Neural progenitor cell (in vitro differentiated cells): ENCODE measurements around the gene ELMO1. TPM values are rescaled to one million over a fixed set of nuclear protein-coding genes. Genes with fewer than 3 reads are reported as not detected.

Experiments used
- DNase-seq: peaks from one replicate; pipeline ENCODE4 v3.0.0-alpha.2; 2016; ENCODE audit warnings: low spot score
- H2AFZ ChIP-seq: fragments of 200-600 bp; sonication (generic); replicated peaks from 2 replicates; pipeline ENCODE4 v1.6.1; 2016; ENCODE audit warnings: antibody characterized with exemption
- H3F3A ChIP-seq: fragments of 200-600 bp; sonication (generic); 2 replicates; pipeline ENCODE4 v1.6.1; 2016; ENCODE audit warnings: antibody characterized with exemption, low read depth
- H3K27ac ChIP-seq: fragments of 200-600 bp; sonication (generic); 2 replicates; pipeline ENCODE4 v1.5.1; 2016; ENCODE audit warnings: mild to moderate bottlenecking
- H3K27me3 ChIP-seq: fragments of 200-600 bp; sonication (generic); 2 replicates; pipeline ENCODE4 v1.6.1; 2016; ENCODE audit warnings: mild to moderate bottlenecking, moderate library complexity
- H3K36me3 ChIP-seq: fragments of 200-600 bp; sonication (generic); 2 replicates; pipeline ENCODE4 v1.5.1; 2016
- H3K4me1 ChIP-seq: fragments of 200-600 bp; sonication (generic); 2 replicates; pipeline ENCODE4 v1.6.1; 2016; ENCODE audit warnings: mixed run types
- H3K4me2 ChIP-seq: fragments of 200-600 bp; sonication (generic); 2 replicates; pipeline ENCODE4 v1.6.1; 2016
- H3K4me3 ChIP-seq: fragments of 200-600 bp; sonication (generic); 2 replicates; pipeline ENCODE4 v1.5.1; 2016
- H3K79me2 ChIP-seq: fragments of 200-600 bp; sonication (generic); 2 replicates; pipeline ENCODE4 v1.6.1; 2016; ENCODE audit warnings: low read depth
- H3K9ac ChIP-seq: fragments of 200-600 bp; sonication (generic); 2 replicates; pipeline ENCODE4 v1.6.1; 2016
- H3K9me3 ChIP-seq: fragments of 200-600 bp; sonication (generic); 2 replicates; pipeline ENCODE4 v1.5.1; 2016; ENCODE audit warnings: low read depth
- H4K20me1 ChIP-seq: fragments of 200-600 bp; sonication (generic); 2 replicates; pipeline ENCODE4 v1.6.1; 2016; ENCODE audit warnings: low read depth
- H3K27ac Mint-ChIP-seq: 3 replicates; pipeline ENCODE4 v1.8.0; 2021; ENCODE audit warnings: mixed read lengths
- H3K27me3 Mint-ChIP-seq: 2 replicates; pipeline ENCODE4 v1.8.0; 2022; ENCODE audit warnings: low read depth, mild to moderate bottlenecking, inconsistent platforms, moderate library complexity, mixed read lengths; ENCODE audit not compliant: insufficient read depth
- H3K36me3 Mint-ChIP-seq: 3 replicates; pipeline ENCODE4 v1.8.0; 2021; ENCODE audit warnings: mixed read lengths
- H3K4me1 Mint-ChIP-seq: 3 replicates; pipeline ENCODE4 v1.8.0; 2021; ENCODE audit warnings: mixed read lengths
- H3K4me3 Mint-ChIP-seq: 3 replicates; pipeline ENCODE4 v1.8.0; 2021; ENCODE audit warnings: mild to moderate bottlenecking, moderate library complexity, mixed read lengths
- H3K9me3 Mint-ChIP-seq: 3 replicates; pipeline ENCODE4 v1.8.0; 2020; ENCODE audit warnings: mixed read lengths
- CTCF ChIP-seq: fragments of 200-600 bp; sonication (generic); IDR thresholded peaks from 2 replicates; pipeline ENCODE4 v1.5.1; 2017; ENCODE audit warnings: antibody characterized with exemption, mild to moderate bottlenecking
- EZH2 ChIP-seq: fragments of 200-600 bp; sonication (generic); IDR thresholded peaks from 2 replicates; pipeline ENCODE4 v1.6.1; 2017; ENCODE audit warnings: antibody characterized with exemption, mild to moderate bottlenecking, moderate library complexity
- EZH2phosphoT487 ChIP-seq: fragments of 200-600 bp; sonication (generic); IDR thresholded peaks from 2 replicates; pipeline ENCODE4 v1.6.1; 2017; ENCODE audit warnings: antibody characterized with exemption
- total RNA-seq: library from RNA; depleted of rRNA; stranded (reverse); fragments of >200 nt; gene quantifications from 2 replicates; pipeline ENCODE4 v1.2.3, GENCODE V29; 2015; ENCODE audit warnings: low replicate concordance

Gene ELMO1
- total RNA-seq, 1 donor from 2014 or later, result 22.0 TPM

GRCh38 chr7:37234928-37235327 lies 213.7 kb downstream of the ELMO1 start:
- no peak overlapping the region for H3K9ac ChIP-seq
- peaks cover 3% of the 10 kb centered on the region for H3F3A ChIP-seq
- H4K20me1 ChIP-seq, result no peaks in the 10 kb centered on the region
- Mint-ChIP-seq H3K4me1 (peaks cover 4% of the 10 kb centered on the region), H3K4me3 (no peak overlapping the region), H3K9me3 (no peaks in the 10 kb centered on the region), H3K27me3 (no peaks in the 10 kb centered on the region), H3K36me3 (peaks cover 2% of the 10 kb centered on the region), H3K27ac (no peak overlapping the region)
- no peaks in the 10 kb centered on the region for H3K36me3 ChIP-seq
- H3K27ac ChIP-seq, result no peak overlapping the region
- peaks cover 10% of the 10 kb centered on the region for H3K4me1 ChIP-seq
- no peak overlapping the region for H2AFZ ChIP-seq
- no peak overlapping the region for H3K4me3 ChIP-seq
- H3K79me2 ChIP-seq, result no peaks in the 10 kb centered on the region
- DNase-seq, result peak; percentile 64
- TF ChIP-seq CTCF, result peak; percentile 83
- TF ChIP-seq EZH2, result no peak
- H3K4me2 ChIP-seq, result no peak overlapping the region
- no peaks in the 10 kb centered on the region for H3K9me3 ChIP-seq
- H3K27me3 ChIP-seq, result no peaks in the 10 kb centered on the region

- H3K27ac Mint-ChIP-seq, result no peak overlapping the region
- no peaks in the 10 kb centered on the region for H3K27me3 Mint-ChIP-seq
- H3K4me1 ChIP-seq, result peaks cover 10% of the 10 kb centered on the region
- no peak overlapping the region for H3K27ac ChIP-seq
- peaks cover 4% of the 10 kb centered on the region for H3K4me1 Mint-ChIP-seq
- H3K9ac ChIP-seq, result no peak overlapping the region
- TF ChIP-seq EZH2phosphoT487 (no peak), EZH2 (no peak), CTCF (no peak)
- no peak overlapping the region for H3K4me3 ChIP-seq
- no peak overlapping the region for H2AFZ ChIP-seq
- peaks cover 3% of the 10 kb centered on the region for H3F3A ChIP-seq
- peak; percentile 34 for DNase-seq
- H3K9me3 ChIP-seq, result no peaks in the 10 kb centered on the region
- peak overlapping the region; percentile 19 for H3K4me2 ChIP-seq
- H3K36me3 ChIP-seq, result no peaks in the 10 kb centered on the region
- H3K9me3 Mint-ChIP-seq, result no peaks in the 10 kb centered on the region
- H3K79me2 ChIP-seq, result no peaks in the 10 kb centered on the region
- no peaks in the 10 kb centered on the region for H3K27me3 ChIP-seq
- no peak overlapping the region for H3K4me3 Mint-ChIP-seq
- no peaks in the 10 kb centered on the region for H4K20me1 ChIP-seq
- H3K36me3 Mint-ChIP-seq, result no peaks in the 10 kb centered on the region
These were observed 214.3 kb downstream of the ELMO1 start for GRCh38 chr7:37234334-37234733.

- TF ChIP-seq EZH2phosphoT487 (no peak), CTCF (no peak), EZH2 (no peak)
- Histone ChIP-seq H3K27me3 (no peaks in the 10 kb centered on the region), H3K4me1 (peaks cover 10% of the 10 kb centered on the region), H3K9me3 (no peaks in the 10 kb centered on the region), H3K4me3 (no peak overlapping the region), H3K4me2 (no peak overlapping the region), H2AFZ (no peak overlapping the region), H3K9ac (no peak overlapping the region), H3K27ac (no peak overlapping the region), H3K36me3 (no peaks in the 10 kb centered on the region), H4K20me1 (no peaks in the 10 kb centered on the region), H3F3A (peaks cover 3% of the 10 kb centered on the region), H3K79me2 (no peaks in the 10 kb centered on the region)
- H3K4me3 Mint-ChIP-seq, result no peak overlapping the region
- no peak overlapping the region for H3K27ac Mint-ChIP-seq
- no peaks in the 10 kb centered on the region for H3K9me3 Mint-ChIP-seq
- no peaks in the 10 kb centered on the region for H3K36me3 Mint-ChIP-seq
- no peak for DNase-seq
- H3K4me1 Mint-ChIP-seq, result peaks cover 4% of the 10 kb centered on the region
- peaks cover 3% of the 10 kb centered on the region for H3K27me3 Mint-ChIP-seq
These were observed 217.1 kb downstream of the ELMO1 start for GRCh38 chr7:37231613-37232012.
